ENCODE results near the gene CLEC1A.

CLEC1A gene

GRCh38 chr12:10131111-10131690 is 32.4 kb upstream of the CLEC1A start:
- H3K27ac ChIP-seq (replicated peaks): peak overlapping the region; percentile 82
- no peak for TF ChIP-seq CTCF (IDR thresholded peaks at IDR 0.05; ENCODE audit: insufficient read depth, low read length)
- TF ChIP-seq REST (IDR thresholded peaks at IDR 0.05; ENCODE audit: insufficient replicate concordance, low read depth): no peak
- TF ChIP-seq POLR2AphosphoS5 (IDR thresholded peaks at IDR 0.05; ENCODE audit: low read depth): peak; percentile 47; the same call in 1 of the 2 replicates
- peak; percentile 60; the same call in 1 of the 2 replicates for TF ChIP-seq SPI1 (IDR thresholded peaks at IDR 0.05; ENCODE audit: borderline replicate concordance, low read depth)
- peak in 1 of 2 experiments; percentile 62 for DNase-seq (ENCODE audit: low read depth in 1 of 2, low spot score in 1 of 2)

GRCh38 chr12:10130042-10130441 is 31.3 kb upstream of the CLEC1A start, which contains the start of gene CLEC7A:
Gene CLEC7A, minus strand, starts transcription at chr12:10130199. Its CDS starts 117 bp downstream, at chr12:10130082.
- no peak within 1 kb of the TSS for H3K4me3 ChIP-seq (replicated peaks; ENCODE audit: insufficient read depth, low read length)
- peak within 1 kb of the TSS; percentile 82 for H3K27ac ChIP-seq (replicated peaks)
- TF ChIP-seq POLR2AphosphoS5 (IDR thresholded peaks at IDR 0.05; ENCODE audit: low read depth) (no peak), REST (IDR thresholded peaks at IDR 0.05; ENCODE audit: insufficient replicate concordance, low read depth) (no peak), SPI1 (IDR thresholded peaks at IDR 0.05; ENCODE audit: borderline replicate concordance, low read depth) (no peak), GABPA (IDR thresholded peaks at IDR 0.05; ENCODE audit: low read depth) (no peak), CTCF (IDR thresholded peaks at IDR 0.05; ENCODE audit: insufficient read depth, low read length) (no peak)
- no peaks in the 10 kb centered on the region for H3K27me3 ChIP-seq (ENCODE audit: insufficient read depth, poor library complexity, severe bottlenecking)
- peak in 1 of 2 experiments; percentile 28 for DNase-seq (ENCODE audit: low read depth in 1 of 2, low spot score in 1 of 2)

More at GRCh38 chr12:10131111-10131690, 32.4 kb upstream of the CLEC1A start:
- H3K27me3 ChIP-seq (ENCODE audit: insufficient read depth, poor library complexity, severe bottlenecking): no peaks in the 10 kb centered on the region
- H3K4me3 ChIP-seq (replicated peaks; ENCODE audit: insufficient read depth, low read length): no peak overlapping the region

- no peaks in the 10 kb centered on the region for H3K27me3 ChIP-seq (ENCODE audit: insufficient read depth, poor library complexity, severe bottlenecking)
- DNase-seq (ENCODE audit: low read depth in 1 of 2, low spot score in 1 of 2): peak; percentile 93 to 95
- peak overlapping the region; percentile 82 for H3K27ac ChIP-seq (replicated peaks)
Observed at GRCh38 chr12:10128687-10129086, 29.9 kb upstream of the CLEC1A start.

More at GRCh38 chr12:10128687-10129086, 29.9 kb upstream of the CLEC1A start:
- no peak overlapping the region for H3K4me3 ChIP-seq (replicated peaks; ENCODE audit: insufficient read depth, low read length)
- TF ChIP-seq REST (IDR thresholded peaks at IDR 0.05; ENCODE audit: insufficient replicate concordance, low read depth) (peak; percentile 68), GABPA (IDR thresholded peaks at IDR 0.05; ENCODE audit: low read depth) (peak; percentile 44; the same call in 1 of the 2 replicates), CTCF (IDR thresholded peaks at IDR 0.05; ENCODE audit: insufficient read depth, low read length) (no peak), SPI1 (IDR thresholded peaks at IDR 0.05; ENCODE audit: borderline replicate concordance, low read depth) (peak; percentile 82; the same call in 1 of the 2 replicates), POLR2AphosphoS5 (IDR thresholded peaks at IDR 0.05; ENCODE audit: low read depth) (peak; percentile 94)

Measured in HL-60 (cell line).